ENCODE results near the gene DCC.

The DCC gene

DNA sequence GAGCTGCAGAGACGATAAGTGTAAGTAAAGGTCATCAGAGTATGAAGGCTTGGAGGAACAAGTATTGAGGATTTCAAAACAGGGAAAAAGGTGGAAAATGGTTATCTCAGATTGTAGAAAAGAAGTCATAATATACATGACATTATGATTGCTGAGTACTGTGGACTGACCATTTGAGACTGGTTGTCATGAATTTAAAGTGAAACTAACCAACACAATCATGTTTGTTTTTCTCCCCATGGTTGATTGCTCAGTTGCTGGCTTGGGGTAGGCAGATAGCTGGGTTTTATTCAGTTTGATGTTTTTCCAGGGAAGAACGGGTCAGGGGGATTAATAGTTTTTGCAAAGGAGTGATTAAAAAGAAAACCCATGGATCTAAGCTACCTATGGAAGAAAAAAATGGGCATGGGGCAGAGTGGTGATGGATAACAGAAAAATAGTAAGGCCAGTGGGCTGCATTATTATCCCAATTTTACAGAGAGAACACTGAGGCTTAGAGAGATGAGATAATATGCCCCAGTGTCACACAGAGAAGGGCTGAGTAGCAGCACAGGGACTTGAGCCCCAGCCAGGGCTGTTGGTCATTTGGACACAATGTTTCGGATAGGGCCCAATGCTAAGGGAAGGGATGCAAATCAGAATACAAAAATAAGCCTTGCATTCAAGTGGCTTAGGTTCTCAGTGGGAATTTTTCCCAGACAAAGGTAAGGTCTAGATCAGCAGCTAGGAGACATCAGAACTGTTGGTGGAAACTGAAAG, 885.7 kb downstream of the DCC start:
- no peak overlapping the region for H3K4me3 ChIP-seq (ENCODE audit: low read depth, low read length)
- TF ChIP-seq CTCF (IDR thresholded peaks at IDR 0.05; ENCODE audit: insufficient read depth, low read depth, low read length, missing control alignments) = no peak
- DNase-seq (ENCODE audit: low read depth) = peak; percentile 43

- no peak for TF ChIP-seq CTCF (IDR thresholded peaks at IDR 0.05; ENCODE audit: insufficient read depth, low read depth, low read length, missing control alignments)
- no peak for DNase-seq (ENCODE audit: low read depth)
- no peak overlapping the region for H3K4me3 ChIP-seq (ENCODE audit: low read depth, low read length)
These were observed 894.6 kb downstream of the DCC start for GRCh38 chr18:53234610-53235009.

DNA sequence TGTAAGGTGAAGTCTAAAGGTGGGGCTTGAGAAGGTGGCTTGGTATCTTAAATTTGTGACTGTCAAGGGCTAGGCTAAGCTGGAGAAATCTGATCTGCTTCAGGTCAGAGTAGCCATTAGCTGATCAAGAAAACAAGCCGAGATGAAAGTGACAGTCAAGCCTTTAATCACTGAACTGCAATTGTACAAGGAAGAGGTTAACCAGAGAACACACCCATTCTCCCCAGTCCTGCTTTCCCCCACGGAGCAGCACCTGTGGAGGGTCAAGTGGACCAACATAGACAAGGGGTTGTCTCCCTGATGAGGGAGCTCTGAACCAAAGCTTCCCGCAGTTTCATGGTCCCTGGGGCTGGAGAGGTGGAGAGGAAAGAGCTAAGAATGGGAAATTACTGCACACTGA, 901.2 kb downstream of the DCC start:
- no peak overlapping the region for H3K4me3 ChIP-seq (ENCODE audit: low read depth, low read length)
- DNase-seq (ENCODE audit: low read depth) = no peak
- TF ChIP-seq CTCF (IDR thresholded peaks at IDR 0.05; ENCODE audit: insufficient read depth, low read depth, low read length, missing control alignments) = no peak

GRCh38 chr18:53253789-53254188, 913.8 kb downstream of the DCC start:
- H3K4me3 ChIP-seq (ENCODE audit: low read depth, low read length) = no peak overlapping the region
- TF ChIP-seq CTCF (IDR thresholded peaks at IDR 0.05; ENCODE audit: insufficient read depth, low read depth, low read length, missing control alignments) = no peak
- no peak for DNase-seq (ENCODE audit: low read depth)

DNA sequence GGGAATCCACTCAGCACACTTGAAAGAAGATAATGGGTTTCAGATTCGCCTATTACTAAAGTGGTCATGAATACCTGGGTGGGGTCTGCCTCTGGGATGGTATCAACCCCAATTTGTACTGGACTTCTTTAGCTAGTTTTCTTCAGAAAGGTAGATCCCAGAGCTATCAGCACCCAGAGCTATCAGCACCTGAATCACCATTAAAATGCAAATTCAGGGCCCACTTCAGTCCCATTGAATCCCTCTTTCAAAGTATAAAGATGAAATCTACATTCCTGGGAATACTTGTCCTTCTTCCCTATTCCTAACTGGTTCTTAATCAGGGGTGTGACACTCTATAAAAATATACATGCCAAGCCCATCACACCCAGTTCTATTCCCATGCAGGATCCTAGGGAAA, 914.3 kb downstream of the DCC start:
- no peak for DNase-seq (ENCODE audit: low read depth)
- no peak for TF ChIP-seq CTCF (IDR thresholded peaks at IDR 0.05; ENCODE audit: insufficient read depth, low read depth, low read length, missing control alignments)
- no peak overlapping the region for H3K4me3 ChIP-seq (ENCODE audit: low read depth, low read length)

DNA sequence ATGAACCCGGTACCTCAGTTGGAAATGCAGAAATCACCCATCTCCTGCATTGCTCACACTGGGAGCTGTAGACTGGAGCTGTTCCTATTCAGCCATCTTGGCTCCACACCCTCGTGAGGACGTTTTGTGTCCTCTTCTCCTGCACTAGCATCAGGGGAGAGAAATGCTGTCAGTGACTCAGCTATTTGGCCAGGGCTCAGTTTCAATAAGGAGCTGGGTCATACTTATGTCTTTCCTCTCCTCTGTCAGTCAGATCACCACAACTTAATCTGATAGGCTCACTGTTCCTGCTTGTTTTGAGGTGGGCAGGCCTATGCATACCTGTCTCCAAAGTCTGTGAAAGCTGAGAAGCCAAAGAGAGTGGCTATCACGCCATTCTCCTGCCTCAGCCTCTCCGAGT, 921.2 kb downstream of the DCC start:
- no peak for DNase-seq (ENCODE audit: low read depth)
- no peak for TF ChIP-seq CTCF (IDR thresholded peaks at IDR 0.05; ENCODE audit: insufficient read depth, low read depth, low read length, missing control alignments)
- no peak overlapping the region for H3K4me3 ChIP-seq (ENCODE audit: low read depth, low read length)

- no peak overlapping the region for H3K4me3 ChIP-seq (ENCODE audit: low read depth, low read length)
- no peak for TF ChIP-seq CTCF (IDR thresholded peaks at IDR 0.05; ENCODE audit: insufficient read depth, low read depth, low read length, missing control alignments)
- DNase-seq (ENCODE audit: low read depth) = no peak
These were observed 926.9 kb downstream of the DCC start for GRCh38 chr18:53266850-53267249.

All from GM12865 (cell line).